SH-SY5Y (cell line): Measurements from ENCODE around the gene ST13.

Source experiments
- GATA2 ChIP-seq: IDR thresholded peaks from 2 replicates; pipeline ENCODE4 v1.6.1; 2011; ENCODE audit warnings: mild to moderate bottlenecking, low read depth, low read length
- GATA3 ChIP-seq: IDR thresholded peaks from 2 replicates; pipeline ENCODE4 v1.6.1; 2011; ENCODE audit warnings: low read depth, mild to moderate bottlenecking, low read length, moderate library complexity

Gene ST13

DNA sequence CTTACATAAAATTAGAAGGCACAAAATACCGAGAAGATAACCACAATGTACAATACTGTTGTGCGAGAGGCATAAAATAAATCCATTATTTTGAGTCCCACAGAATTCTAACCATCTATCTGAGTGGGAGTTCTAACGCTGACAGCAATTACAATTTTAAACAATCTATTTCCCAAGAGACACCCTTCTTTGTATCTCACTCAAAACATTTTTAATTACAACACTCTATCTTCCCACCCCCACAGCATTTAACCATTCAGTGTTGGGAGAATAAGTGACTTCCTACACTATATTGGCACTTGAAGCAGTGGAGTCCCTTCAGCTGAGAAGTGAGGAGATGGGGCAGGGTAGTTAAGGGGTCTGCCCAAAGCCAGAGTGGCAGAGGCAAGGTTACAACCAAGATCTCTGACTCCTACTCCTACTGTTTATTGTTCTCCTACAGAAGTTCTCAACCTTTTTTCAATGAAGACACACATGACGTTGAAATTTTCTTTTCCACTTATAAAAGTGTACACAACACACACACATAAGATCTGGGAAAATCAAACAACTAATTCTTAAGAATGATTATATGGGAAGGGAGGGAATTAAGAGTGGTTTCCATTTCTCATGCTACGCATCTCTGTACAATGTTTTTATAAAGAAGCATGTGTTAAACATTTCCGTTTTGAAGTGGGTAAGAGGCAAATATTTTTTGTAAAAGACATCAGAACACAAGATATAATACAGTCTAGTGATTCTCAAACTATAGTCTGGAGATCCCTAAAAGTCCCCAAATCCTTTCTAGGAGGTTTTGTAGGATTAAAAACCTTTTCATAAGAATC, 48.2 kb downstream of the ST13 start:
- TF ChIP-seq GATA2, result no peak
- no peak for TF ChIP-seq GATA3

DNA sequence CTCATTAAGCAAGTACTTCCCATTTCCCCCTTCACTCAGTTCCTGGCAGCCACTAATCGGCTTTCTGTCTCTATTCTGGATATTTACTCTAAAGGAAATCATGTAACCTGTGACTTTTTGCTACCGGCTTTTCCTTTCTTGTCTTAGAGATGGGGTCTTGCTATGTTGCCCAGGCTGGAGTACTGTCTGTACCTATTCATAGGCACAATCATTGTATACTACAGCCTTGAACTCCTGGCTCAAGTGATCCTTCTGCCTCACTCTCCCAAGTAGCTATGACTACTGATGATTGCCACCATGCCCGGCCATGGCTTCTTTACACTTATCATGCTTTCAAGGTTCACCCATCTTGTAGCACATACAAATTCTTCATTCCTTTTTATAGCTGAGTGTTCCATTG, 49.7 kb downstream of the ST13 start:
- TF ChIP-seq GATA3 (no peak), GATA2 (no peak)

DNA sequence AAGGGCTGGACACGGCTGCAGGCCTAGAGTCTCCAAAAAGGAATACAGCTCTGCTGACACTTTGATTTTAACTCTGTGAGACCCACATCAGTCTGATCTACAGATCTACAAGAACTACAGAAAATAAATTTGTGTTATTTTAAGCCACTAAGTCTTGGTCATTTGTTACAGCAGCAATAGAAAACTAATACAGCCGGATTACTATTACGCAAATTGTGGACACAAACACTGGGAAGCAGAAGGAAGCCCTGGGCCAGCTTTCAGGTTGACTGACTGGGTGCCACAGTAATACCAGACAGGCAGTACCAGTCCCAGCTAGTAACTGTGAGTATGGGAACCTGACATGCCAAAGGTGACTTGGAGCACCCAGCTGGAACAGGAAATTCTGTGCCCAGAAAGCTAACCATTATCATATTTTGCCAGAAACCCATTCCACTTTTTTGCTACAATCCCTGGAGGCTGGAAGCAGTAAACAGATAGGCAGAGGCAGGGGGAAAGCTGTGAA, 50.7 kb downstream of the ST13 start:
- TF ChIP-seq GATA2 (no peak), GATA3 (no peak)

DNA sequence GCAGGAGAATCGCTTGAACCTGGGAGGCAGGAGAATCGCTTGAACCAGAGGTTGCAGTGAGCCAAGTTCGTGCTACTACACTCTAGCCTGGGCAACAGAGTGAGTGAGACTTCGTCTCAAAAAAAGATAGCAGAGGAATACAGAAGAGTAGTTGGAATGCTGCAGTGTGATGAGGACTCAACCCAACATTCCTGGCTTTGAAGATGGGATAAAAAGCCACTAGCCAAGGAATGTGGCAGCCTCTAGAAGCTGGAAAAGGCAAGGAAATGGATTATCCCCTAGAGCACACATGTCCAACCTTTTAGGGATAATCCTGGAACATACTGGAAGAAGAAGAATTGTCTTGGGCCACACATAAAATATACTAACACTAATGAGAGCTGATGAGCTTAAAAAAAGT, 51.2 kb downstream of the ST13 start:
- TF ChIP-seq GATA3 (no peak), GATA2 (no peak)

GRCh38 chr22:40803321-40803720, 53.1 kb downstream of the ST13 start:
- TF ChIP-seq GATA3, result no peak

- TF ChIP-seq GATA2, result no peak
- TF ChIP-seq GATA3, result no peak
Observed at GRCh38 chr22:40799008-40799407, 57.4 kb downstream of the ST13 start.

GRCh38 chr22:40797427-40797826, 59.0 kb downstream of the ST13 start:
- TF ChIP-seq GATA3, result no peak
- TF ChIP-seq GATA2, result no peak

GRCh38 chr22:40792451-40792850, 64.0 kb downstream of the ST13 start:
- no peak for TF ChIP-seq GATA3
- no peak for TF ChIP-seq GATA2

DNA sequence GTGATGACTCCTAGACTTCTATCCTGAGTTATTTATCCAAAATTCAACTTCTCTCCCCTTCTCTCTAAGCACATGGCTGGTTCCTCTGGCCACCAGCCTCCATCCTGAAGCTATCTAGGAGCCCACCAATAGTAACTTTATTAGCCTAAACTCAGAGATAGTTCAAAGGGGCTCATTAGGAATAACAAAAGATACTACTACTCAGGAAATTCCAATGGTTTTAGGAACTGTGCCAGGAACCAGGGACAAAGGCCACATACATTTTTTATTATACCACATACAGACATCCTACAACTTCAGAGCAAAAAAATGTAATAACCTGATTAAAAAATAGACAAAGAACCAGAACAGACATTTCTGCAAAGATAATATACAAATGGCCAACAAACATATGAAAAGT, 65.2 kb downstream of the ST13 start:
- no peak for TF ChIP-seq GATA2
- TF ChIP-seq GATA3, result no peak

- TF ChIP-seq GATA3, result no peak
- no peak for TF ChIP-seq GATA2
Observed at GRCh38 chr22:40789131-40789530, 67.3 kb downstream of the ST13 start.

DNA sequence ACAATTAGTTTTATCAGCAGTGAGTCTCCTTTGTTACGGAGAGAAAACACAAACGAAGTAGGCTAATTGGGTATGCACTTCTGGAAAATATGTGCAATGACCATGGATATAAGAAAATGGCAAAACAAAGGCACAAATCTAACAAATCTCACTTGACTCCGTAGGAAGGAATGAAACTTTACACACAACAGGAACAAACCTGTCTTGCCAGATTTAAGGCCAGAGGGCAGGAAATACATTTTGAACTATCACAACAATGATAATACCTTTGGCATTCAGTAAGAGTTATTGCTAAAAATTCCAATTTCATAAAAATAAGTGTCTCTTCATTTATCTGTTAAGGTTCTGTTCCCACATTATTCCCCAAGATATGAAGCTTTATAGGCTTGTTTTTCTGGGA, 73.9 kb downstream of the ST13 start:
- TF ChIP-seq GATA3 (no peak), GATA2 (no peak)
